Central memory CD8-positive, alpha-beta T cell (primary cell): Measurements from ENCODE around the gene LDLRAD3.

Source experiments
- ATAC-seq: fragments of 150-1000 bp; cut with Tn5 transposase; replicated peaks from 2 replicates; pipeline ENCODE4 v1.10.0; 2022; ENCODE audit warnings: mild to moderate bottlenecking, moderate FRiP score, moderate number of reproducible peaks; ENCODE audit not compliant: poor library complexity, severe bottlenecking; ENCODE audit errors: extremely low read depth
- DNase-seq, 2 donors: peaks; one replicate each; pipeline ENCODE4 v3.0.0; 2021; ENCODE audit warnings: low spot score in 2 of 2
- H3K27ac Mint-ChIP-seq: one replicate; pipeline ENCODE4 v1.8.0; 2022; ENCODE audit warnings: low read depth, mild to moderate bottlenecking, moderate library complexity, mixed read lengths
- H3K27me3 Mint-ChIP-seq: one replicate; pipeline ENCODE4 v1.8.0; 2022; ENCODE audit warnings: mixed read lengths
- H3K36me3 Mint-ChIP-seq: one replicate; pipeline ENCODE4 v1.8.0; 2022; ENCODE audit warnings: mild to moderate bottlenecking, moderate library complexity, mixed read lengths; ENCODE audit not compliant: insufficient read depth
- H3K4me1 Mint-ChIP-seq: one replicate; pipeline ENCODE4 v1.8.0; 2022; ENCODE audit warnings: mixed read lengths
- H3K4me3 Mint-ChIP-seq: one replicate; pipeline ENCODE4 v1.8.0; 2022; ENCODE audit warnings: mild to moderate bottlenecking, moderate library complexity, mixed read lengths
- H3K9me3 Mint-ChIP-seq: one replicate; pipeline ENCODE4 v1.8.0; 2022; ENCODE audit warnings: mixed read lengths

LDLRAD3 gene

DNA sequence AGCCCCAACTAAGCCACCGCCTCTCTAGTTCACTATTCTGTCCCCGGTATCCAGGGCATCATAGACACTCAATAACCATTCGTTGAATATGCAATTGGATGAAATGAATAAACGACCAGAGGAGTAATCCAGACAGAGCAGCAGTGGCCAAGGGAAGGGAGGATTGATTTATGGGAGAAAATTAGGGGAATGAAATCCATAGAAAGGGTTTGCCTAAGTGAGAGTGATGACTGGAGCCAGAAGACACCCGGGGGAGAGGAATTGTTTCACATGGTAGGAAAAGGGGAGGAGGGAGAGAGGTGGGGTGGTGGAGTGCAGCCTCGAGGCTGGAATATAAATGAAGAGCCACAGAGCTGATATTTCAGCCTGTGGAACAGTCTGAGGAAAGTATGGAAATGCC lies 177.2 kb downstream of the LDLRAD3 start:
- Mint-ChIP-seq H3K4me3 (no peak overlapping the region), H3K36me3 (no peaks in the 10 kb centered on the region), H3K27me3 (peaks cover 32% of the 10 kb centered on the region), H3K9me3 (no peaks in the 10 kb centered on the region), H3K27ac (no peak overlapping the region), H3K4me1 (no peaks in the 10 kb centered on the region)
- no peak for ATAC-seq
- DNase-seq: no peak

- no peak overlapping the region for H3K27ac Mint-ChIP-seq
- no peaks in the 10 kb centered on the region for H3K36me3 Mint-ChIP-seq
- no peaks in the 10 kb centered on the region for H3K9me3 Mint-ChIP-seq
- ATAC-seq (no peak), DNase-seq (no peak)
- no peak overlapping the region for H3K4me3 Mint-ChIP-seq
- no peaks in the 10 kb centered on the region for H3K4me1 Mint-ChIP-seq
- peaks cover 42% of the 10 kb centered on the region for H3K27me3 Mint-ChIP-seq
Observed at GRCh38 chr11:36122671-36123070, 178.8 kb downstream of the LDLRAD3 start.

GRCh38 chr11:36123336-36124101 lies 179.7 kb downstream of the LDLRAD3 start:
- no peaks in the 10 kb centered on the region for H3K4me1 Mint-ChIP-seq
- H3K36me3 Mint-ChIP-seq: no peaks in the 10 kb centered on the region
- peaks cover 50% of the 10 kb centered on the region for H3K27me3 Mint-ChIP-seq
- no peak overlapping the region for H3K4me3 Mint-ChIP-seq
- no peak overlapping the region for H3K27ac Mint-ChIP-seq
- ATAC-seq (no peak), DNase-seq (no peak)
- no peaks in the 10 kb centered on the region for H3K9me3 Mint-ChIP-seq

DNA sequence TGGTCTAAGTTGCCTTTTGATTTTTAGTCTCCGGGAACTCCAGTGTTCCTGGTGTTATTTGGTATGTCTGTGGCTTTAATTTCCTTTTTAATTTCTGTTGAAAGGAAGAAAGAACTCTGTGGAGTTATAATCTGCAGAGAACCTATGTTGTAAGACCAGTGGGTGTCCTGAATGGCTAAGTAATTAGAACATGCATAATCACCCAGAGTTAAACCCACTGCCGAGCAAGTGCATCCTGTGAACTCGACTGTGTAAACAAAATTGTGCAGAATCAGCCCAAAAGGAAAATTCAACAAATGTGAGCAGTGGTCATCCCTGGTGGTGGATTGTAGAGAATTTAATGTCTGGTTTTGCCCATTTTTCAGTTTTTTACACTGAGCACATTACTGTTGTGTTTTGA lies 182.8 kb downstream of the LDLRAD3 start:
- Mint-ChIP-seq H3K27ac (no peak overlapping the region), H3K4me1 (no peaks in the 10 kb centered on the region), H3K36me3 (no peaks in the 10 kb centered on the region), H3K4me3 (no peak overlapping the region), H3K27me3 (peaks cover 68% of the 10 kb centered on the region), H3K9me3 (no peaks in the 10 kb centered on the region)
- ATAC-seq: no peak
- no peak for DNase-seq

- H3K4me1 Mint-ChIP-seq: no peaks in the 10 kb centered on the region
- DNase-seq (no peak), ATAC-seq (no peak)
- H3K27me3 Mint-ChIP-seq: peaks cover 74% of the 10 kb centered on the region
- H3K9me3 Mint-ChIP-seq: no peaks in the 10 kb centered on the region
- H3K4me3 Mint-ChIP-seq: no peak overlapping the region
- no peak overlapping the region for H3K27ac Mint-ChIP-seq
- no peaks in the 10 kb centered on the region for H3K36me3 Mint-ChIP-seq
Observed at GRCh38 chr11:36127550-36127949, 183.7 kb downstream of the LDLRAD3 start.

- H3K27ac Mint-ChIP-seq: no peak overlapping the region
- H3K36me3 Mint-ChIP-seq: no peaks in the 10 kb centered on the region
- H3K27me3 Mint-ChIP-seq: peaks cover 84% of the 10 kb centered on the region
- ATAC-seq (no peak), DNase-seq (no peak)
- no peaks in the 10 kb centered on the region for H3K4me1 Mint-ChIP-seq
- H3K9me3 Mint-ChIP-seq: no peaks in the 10 kb centered on the region
- H3K4me3 Mint-ChIP-seq: no peak overlapping the region
Observed at GRCh38 chr11:36129955-36130354, 186.1 kb downstream of the LDLRAD3 start.

DNA sequence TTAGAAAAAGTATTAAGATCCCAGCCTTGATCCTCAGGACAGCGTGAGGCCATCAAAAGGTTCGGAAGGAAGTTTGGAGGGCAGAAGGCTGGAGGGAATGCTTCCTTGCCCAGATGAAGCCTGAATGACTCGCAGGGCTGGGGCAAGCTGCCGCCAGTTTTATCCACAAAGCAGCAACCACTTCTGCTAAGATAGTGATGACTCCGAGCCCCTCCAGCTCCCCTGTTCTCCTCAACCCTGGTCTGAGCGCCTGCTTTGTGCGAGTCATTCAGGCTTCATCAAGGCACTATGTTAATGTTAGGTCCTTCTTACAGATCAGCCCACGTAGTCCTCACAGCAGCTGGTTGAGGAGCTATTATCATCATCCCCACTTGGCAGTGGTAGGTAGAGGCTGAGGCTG lies 186.5 kb downstream of the LDLRAD3 start:
- no peak overlapping the region for H3K4me3 Mint-ChIP-seq
- no peaks in the 10 kb centered on the region for H3K9me3 Mint-ChIP-seq
- no peaks in the 10 kb centered on the region for H3K36me3 Mint-ChIP-seq
- no peaks in the 10 kb centered on the region for H3K4me1 Mint-ChIP-seq
- ATAC-seq (no peak), DNase-seq (no peak)
- no peak overlapping the region for H3K27ac Mint-ChIP-seq
- H3K27me3 Mint-ChIP-seq: peaks cover 84% of the 10 kb centered on the region

DNA sequence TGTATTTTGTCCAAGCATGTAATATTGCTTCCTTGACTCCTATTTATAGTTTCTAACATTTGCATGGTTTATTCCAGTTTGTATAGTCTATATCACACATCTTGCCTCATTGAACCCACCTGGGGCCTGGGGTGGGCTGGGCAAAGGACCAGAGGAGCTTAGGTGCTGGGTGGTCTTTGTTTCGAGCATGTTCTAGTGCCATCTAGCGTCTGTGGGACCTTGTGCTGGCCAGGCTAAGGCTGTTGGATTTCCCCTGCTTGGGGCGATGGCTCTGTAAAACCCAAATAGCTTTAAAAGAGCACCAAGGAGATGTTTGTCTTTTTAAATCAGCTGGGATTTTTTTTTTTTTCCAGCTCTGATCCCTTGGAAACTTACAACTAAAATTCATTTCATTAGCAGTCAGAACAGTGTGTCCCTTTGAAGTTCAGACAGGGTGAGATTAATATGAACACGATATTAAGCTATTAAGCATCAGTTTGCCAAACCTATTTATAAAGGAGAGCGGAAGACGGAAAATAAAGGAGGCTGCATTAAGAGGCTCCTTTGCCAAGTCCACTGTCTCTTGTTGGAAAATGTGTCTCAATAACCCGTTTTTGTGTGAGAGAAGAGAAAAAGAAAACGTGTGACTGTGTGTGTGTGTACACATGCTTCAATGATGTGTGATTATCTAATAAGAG lies 188.0 kb downstream of the LDLRAD3 start:
- H3K4me1 Mint-ChIP-seq: no peaks in the 10 kb centered on the region
- DNase-seq (no peak), ATAC-seq (no peak)
- H3K36me3 Mint-ChIP-seq: no peaks in the 10 kb centered on the region
- peaks cover 80% of the 10 kb centered on the region for H3K27me3 Mint-ChIP-seq
- H3K9me3 Mint-ChIP-seq: no peaks in the 10 kb centered on the region
- no peak overlapping the region for H3K27ac Mint-ChIP-seq
- H3K4me3 Mint-ChIP-seq: no peak overlapping the region

DNA sequence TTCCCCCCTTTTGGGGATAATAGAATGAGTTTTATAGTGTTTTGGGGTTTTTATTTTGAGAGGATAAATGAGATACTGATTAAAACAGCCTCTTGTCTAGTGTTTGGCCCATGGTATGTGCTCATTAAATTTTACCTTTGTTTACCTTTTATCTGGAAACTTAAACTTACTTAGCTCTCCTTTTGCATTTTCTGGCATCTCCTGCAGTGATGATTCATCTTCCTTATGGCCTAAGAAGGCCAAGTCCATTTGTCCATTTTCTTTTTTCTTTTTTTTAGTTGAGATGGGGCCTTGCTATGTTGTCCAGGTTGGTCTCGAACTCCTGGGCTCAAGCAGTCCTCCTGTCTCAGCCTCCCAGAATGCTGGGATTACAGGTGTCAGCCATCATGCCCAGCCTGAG lies 189.1 kb downstream of the LDLRAD3 start:
- Mint-ChIP-seq H3K27me3 (peaks cover 74% of the 10 kb centered on the region), H3K27ac (no peak overlapping the region), H3K9me3 (no peaks in the 10 kb centered on the region), H3K4me1 (no peaks in the 10 kb centered on the region), H3K4me3 (no peak overlapping the region), H3K36me3 (no peaks in the 10 kb centered on the region)
- DNase-seq: no peak
- ATAC-seq: no peak

DNA sequence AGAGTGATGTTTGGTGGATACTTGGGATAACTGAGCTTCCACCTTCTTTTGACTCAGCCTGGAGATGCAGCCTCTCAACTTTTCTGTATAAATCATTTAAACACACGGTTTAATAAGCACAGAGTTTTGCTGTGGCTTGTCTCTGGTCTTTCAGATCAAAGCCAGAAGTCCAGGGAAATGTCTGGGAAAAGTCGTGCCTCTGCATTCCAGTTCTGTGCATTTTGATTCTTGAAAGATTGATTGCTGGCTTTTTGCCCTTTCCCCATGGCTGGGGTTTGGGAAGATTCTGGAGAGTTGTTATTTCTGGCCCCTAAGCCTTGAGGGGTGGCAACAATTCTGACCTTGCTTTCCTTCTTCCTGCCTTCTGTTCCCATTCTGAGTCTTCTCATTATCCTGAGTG lies 191.2 kb downstream of the LDLRAD3 start:
- Mint-ChIP-seq H3K9me3 (no peaks in the 10 kb centered on the region), H3K4me1 (no peaks in the 10 kb centered on the region), H3K36me3 (no peaks in the 10 kb centered on the region), H3K27ac (no peak overlapping the region), H3K27me3 (peaks cover 65% of the 10 kb centered on the region), H3K4me3 (no peak overlapping the region)
- ATAC-seq (no peak), DNase-seq (no peak)

DNA sequence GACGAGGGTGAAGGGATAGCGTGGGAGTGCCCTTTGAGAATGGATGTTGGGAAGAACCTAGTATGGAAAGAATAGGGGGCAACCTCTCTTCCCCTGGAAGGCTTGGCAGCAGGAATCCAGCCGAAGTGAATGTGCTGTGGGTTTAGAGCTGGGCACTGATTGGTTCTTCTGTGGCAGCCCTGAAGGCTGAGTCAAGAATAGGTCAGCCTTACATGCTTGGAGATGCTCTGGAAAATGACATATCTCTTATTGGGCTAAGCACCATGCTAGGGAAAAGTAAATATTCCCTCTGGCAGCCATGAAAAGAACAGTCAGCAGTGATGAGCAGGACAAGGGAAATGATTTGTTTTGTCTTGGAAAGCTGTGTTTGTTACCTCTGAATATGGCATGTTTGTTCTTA lies 195.9 kb downstream of the LDLRAD3 start:
- no peak overlapping the region for H3K27ac Mint-ChIP-seq
- no peaks in the 10 kb centered on the region for H3K9me3 Mint-ChIP-seq
- H3K4me3 Mint-ChIP-seq: no peak overlapping the region

GRCh38 chr11:36141196-36141953 lies 197.5 kb downstream of the LDLRAD3 start:
- no peaks in the 10 kb centered on the region for H3K36me3 Mint-ChIP-seq
- H3K4me1 Mint-ChIP-seq: no peaks in the 10 kb centered on the region
- ATAC-seq: no peak
- H3K9me3 Mint-ChIP-seq: no peaks in the 10 kb centered on the region
- no peak overlapping the region for H3K27ac Mint-ChIP-seq
- H3K27me3 Mint-ChIP-seq: peaks cover 13% of the 10 kb centered on the region
- no peak overlapping the region for H3K4me3 Mint-ChIP-seq
- no peak for DNase-seq

More for the DNA sequence above, 195.9 kb downstream of the LDLRAD3 start:
- DNase-seq (no peak), ATAC-seq (no peak)
- Mint-ChIP-seq H3K36me3 (no peaks in the 10 kb centered on the region), H3K4me1 (no peaks in the 10 kb centered on the region), H3K27me3 (peaks cover 27% of the 10 kb centered on the region)

DNA sequence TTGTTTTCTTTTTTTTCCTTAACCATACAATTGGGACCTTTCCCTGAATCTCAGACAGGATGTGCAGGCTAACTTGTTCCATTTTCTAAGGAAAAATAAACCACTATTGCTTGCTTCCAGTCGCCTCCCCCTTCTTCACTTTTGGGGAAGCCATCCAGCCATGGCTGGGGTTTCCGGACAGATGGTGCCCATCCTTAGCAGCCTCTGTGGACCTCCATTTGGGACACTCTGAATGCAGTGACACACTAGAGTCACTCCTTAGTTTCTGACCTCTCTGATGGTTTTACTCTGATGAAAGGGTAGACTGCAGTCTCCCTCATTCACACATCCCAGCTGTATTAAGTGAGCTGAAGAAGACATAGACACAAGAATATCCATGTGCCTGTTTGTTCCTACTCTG lies 198.1 kb downstream of the LDLRAD3 start:
- H3K36me3 Mint-ChIP-seq: no peaks in the 10 kb centered on the region
- H3K27ac Mint-ChIP-seq: no peak overlapping the region
- H3K9me3 Mint-ChIP-seq: no peaks in the 10 kb centered on the region
- ATAC-seq: no peak
- H3K4me1 Mint-ChIP-seq: no peaks in the 10 kb centered on the region
- H3K4me3 Mint-ChIP-seq: no peak overlapping the region
- no peak for DNase-seq
- peaks cover 12% of the 10 kb centered on the region for H3K27me3 Mint-ChIP-seq
